SK-N-MC (cell line): ENCODE measurements around the gene CEACAM19.

Source experiments
- EZH2 ChIP-seq: fragments of 200-600 bp; sonication (generic); IDR thresholded peaks from one replicate; pipeline ENCODE4 v1.6.1; 2017; ENCODE audit warnings: antibody characterized with exemption
- FOXP2 ChIP-seq: optimal IDR thresholded peaks from 2 replicates; pipeline ENCODE3; 2011; ENCODE audit warnings: mild to moderate bottlenecking, moderate library complexity; ENCODE audit not compliant: insufficient read depth; ENCODE audit errors: extremely low read length, control extremely low read depth
- POLR2AphosphoS5 ChIP-seq: IDR thresholded peaks from 2 replicates; pipeline ENCODE4 v1.6.1; 2012; ENCODE audit warnings: mild to moderate bottlenecking, low read depth, low read length, borderline replicate concordance

- TF ChIP-seq POLR2AphosphoS5 = no peak
- TF ChIP-seq FOXP2 = no peak
- TF ChIP-seq EZH2 = no peak
These were observed 2.2 kb downstream of the CEACAM19 start for GRCh38 chr19:44673510-44673909.
